Measurements from ENCODE around the gene MCF2L2.

- TF ChIP-seq POLR2AphosphoS5 (IDR thresholded peaks at IDR 0.05; ENCODE audit: low read depth, low read length) (no peak), POLR2A (IDR thresholded peaks at IDR 0.05; ENCODE audit: low read depth, low read length) (no peak), SPI1 (IDR thresholded peaks at IDR 0.05; ENCODE audit: low read depth, low read length) (no peak), TAF1 (IDR thresholded peaks at IDR 0.05; ENCODE audit: low read depth, low read length) (no peak), POU2F2 (IDR thresholded peaks at IDR 0.05; ENCODE audit: low read depth, low read length) (no peak), PAX5 (IDR thresholded peaks at IDR 0.05; ENCODE audit: insufficient read depth, low read length, severe bottlenecking) (no peak)
Measured at GRCh38 chr3:183278479-183279088, 149.8 kb downstream of the MCF2L2 start.

Data from GM12891 (cell line).